ENCODE measurements around the gene TTC17. TPM values are rescaled to one million over a fixed set of nuclear protein-coding genes. Genes with fewer than 3 reads are reported as not detected.

The TTC17 gene
- total and polyA plus RNA-seq, 2 of the 4 experiments (the other 2 are of a cell fraction), result 56.3 to 61.3 TPM

- no peak overlapping the region for H2AK5ac ChIP-seq (ENCODE audit: low read depth, low read length)
- H3K4me1 ChIP-seq (ENCODE audit: control insufficient read depth, insufficient read depth, low read length), result peaks cover 5% of the 10 kb centered on the region
- H2BK20ac ChIP-seq (ENCODE audit: low read depth, low read length), result no peak overlapping the region
- BruUV-seq (replicated peaks), result no TSS peak
- H3K56ac ChIP-seq (ENCODE audit: extremely low read depth, insufficient read depth, low read length), result no peak overlapping the region
- H3K4me2 ChIP-seq (ENCODE audit: low read depth, low read length), result peak overlapping the region; percentile 46
- H4K91ac ChIP-seq (ENCODE audit: insufficient read depth, low read depth, low read length), result no peak overlapping the region
- no peak overlapping the region for H3K18ac ChIP-seq (ENCODE audit: low read depth, low read length)
- H3K79me1 ChIP-seq (ENCODE audit: low read depth in 1 of 2, low read length in 2 of 2), result peaks cover 13 to 44% of the 10 kb centered on the region in 2 experiments
- intact Hi-C loops (cut with micrococcal nuclease), result no loop called here
- no peak overlapping the region for H3K14ac ChIP-seq (replicated peaks; ENCODE audit: low read depth, low read length)
- ATAC-seq (ENCODE audit: low read depth), result no peak
- H4K8ac ChIP-seq (ENCODE audit: low read depth in 2 of 2, low read length in 2 of 2), result no peak overlapping the region
- no peak overlapping the region for H2AK9ac ChIP-seq (replicated peaks; ENCODE audit: low read depth, low read length, poor library complexity)
- H3K27ac ChIP-seq (ENCODE audit: insufficient read depth, low read length), result no peak overlapping the region
- no peaks in the 10 kb centered on the region for H3K9me3 ChIP-seq (ENCODE audit: control insufficient read depth, insufficient read depth, low read length)
- H3K9me1 ChIP-seq (ENCODE audit: insufficient read depth, low read length), result peaks cover 2% of the 10 kb centered on the region; the same call in 1 of the 2 replicates
- peaks cover 45% of the 10 kb centered on the region for H4K20me1 ChIP-seq (ENCODE audit: insufficient read depth, low read length)
- H2BK120ac ChIP-seq (ENCODE audit: low read depth, low read length), result no peak overlapping the region
- peak; percentile 13 for DNase-seq
- ChIA-PET CTCF (no interaction called here), POLR2A (ENCODE audit: unreplicated experiment) (no interaction called here)
- no peak for TF ChIP-seq CTCF (conservative IDR thresholded peaks at IDR 0.05; ENCODE audit: low read depth, low read length)
- TF ChIP-seq RFX5 (IDR thresholded peaks at IDR 0.05; ENCODE audit: low read depth, low read length), result no peak
- no peak for TF ChIP-seq CEBPB (IDR thresholded peaks at IDR 0.05; ENCODE audit: low read depth, low read length)
- no peak for TF ChIP-seq FOS (IDR thresholded peaks at IDR 0.05; ENCODE audit: low read depth, low read length)
- TF ChIP-seq MXI1 (IDR thresholded peaks at IDR 0.05; ENCODE audit: borderline replicate concordance, low read depth, low read length), result no peak
- no peak for TF ChIP-seq RCOR1 (IDR thresholded peaks at IDR 0.05; ENCODE audit: insufficient replicate concordance, low read length)
- TF ChIP-seq MAFK (IDR thresholded peaks at IDR 0.05; ENCODE audit: low read depth, low read length), result no peak
- TF ChIP-seq CHD1 (IDR thresholded peaks at IDR 0.05; ENCODE audit: low read depth, low read length), result no peak
- TF ChIP-seq RAD21 (IDR thresholded peaks at IDR 0.05; ENCODE audit: low read length), result no peak
- dilution Hi-C loops (cut with HindIII; ENCODE audit: low sequenced_read_pairs, unreplicated experiment), result no loop called here
- no peak overlapping the region for H3K9ac ChIP-seq (ENCODE audit: low read depth, low read length)
- H2BK15ac ChIP-seq (ENCODE audit: low read depth, low read length), result no peak overlapping the region; the same call in 2 of the 3 replicates
- H2AFZ ChIP-seq (replicated peaks; ENCODE audit: low read length, poor library complexity), result no peak overlapping the region
- no peak overlapping the region for H3K4me3 ChIP-seq (ENCODE audit: insufficient read depth, low read depth, low read length)
- WGBS, 2 experiments (ENCODE audit: extremely low coverage in 2 of 2, insufficient read length in 1 of 2), result 100% methylated on average over 2 of the region's 6 CpGs; no CpG with 5 or more reads in 1 of the 2 experiments
- no peak overlapping the region for H4K5ac ChIP-seq (ENCODE audit: low read depth, low read length)
- no peak overlapping the region for H3K23ac ChIP-seq (ENCODE audit: low read depth, low read length)
- H3K27me3 ChIP-seq (ENCODE audit: control insufficient read depth, insufficient read depth, low read length), result no peaks in the 10 kb centered on the region
- H3K36me3 ChIP-seq (ENCODE audit: control insufficient read depth, insufficient read depth, low read length), result peaks cover 15% of the 10 kb centered on the region
- H2BK5ac ChIP-seq (ENCODE audit: low read depth, low read length, poor library complexity, severe bottlenecking), result no peak overlapping the region
- H3K4ac ChIP-seq (ENCODE audit: low read depth, low read length), result no peak overlapping the region
- in situ Hi-C loops (cut with MboI; ENCODE audit: low sequenced_read_pairs), result no loop called here
Observed at GRCh38 chr11:43316451-43316850, 42.3 kb upstream of the TTC17 start.
